IMR-90 (cell line): Measurements from ENCODE around the gene PDE4B.

Experiments
- CTCF ChIP-seq: conservative IDR thresholded peaks from 2 replicates; pipeline ENCODE4 v1.5.1; 2012; ENCODE audit warnings: mild to moderate bottlenecking, low read depth, low read length, improper control_type of control experiment
- ELK1 ChIP-seq: fragments of 150-350 bp; IDR thresholded peaks from 2 replicates; pipeline ENCODE4 v1.6.1; 2016; ENCODE audit warnings: low read depth, mild to moderate bottlenecking, low read length, moderate library complexity, borderline replicate concordance
- MXI1 ChIP-seq: IDR thresholded peaks from 2 replicates; pipeline ENCODE4 v1.6.1; 2012; ENCODE audit warnings: low read depth, mild to moderate bottlenecking, low read length, moderate library complexity, borderline replicate concordance
- POLR2A ChIP-seq: IDR thresholded peaks from 2 replicates; pipeline ENCODE4 v1.6.1; 2012; ENCODE audit warnings: mild to moderate bottlenecking, low read depth, low read length
- RAD21 ChIP-seq: IDR thresholded peaks from 2 replicates; pipeline ENCODE4 v1.6.1; 2012; ENCODE audit warnings: low read length, improper control_type of control experiment
- RFX5 ChIP-seq: IDR thresholded peaks from 2 replicates; pipeline ENCODE4 v1.8.0; 2012; ENCODE audit warnings: low read depth, mild to moderate bottlenecking, low read length, moderate library complexity

- peak; percentile 87 for TF ChIP-seq RAD21
- peak; percentile 84 for TF ChIP-seq CTCF
- no peak for TF ChIP-seq MXI1
- TF ChIP-seq POLR2A = no peak
- TF ChIP-seq RFX5 = no peak
- TF ChIP-seq ELK1 = no peak
Measured at GRCh38 chr1:65958561-65959350, 166.1 kb downstream of the PDE4B start.
